ENCODE data around the gene NAA20.

The NAA20 gene, protein sequence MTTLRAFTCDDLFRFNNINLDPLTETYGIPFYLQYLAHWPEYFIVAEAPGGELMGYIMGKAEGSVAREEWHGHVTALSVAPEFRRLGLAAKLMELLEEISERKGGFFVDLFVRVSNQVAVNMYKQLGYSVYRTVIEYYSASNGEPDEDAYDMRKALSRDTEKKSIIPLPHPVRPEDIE

DNA sequence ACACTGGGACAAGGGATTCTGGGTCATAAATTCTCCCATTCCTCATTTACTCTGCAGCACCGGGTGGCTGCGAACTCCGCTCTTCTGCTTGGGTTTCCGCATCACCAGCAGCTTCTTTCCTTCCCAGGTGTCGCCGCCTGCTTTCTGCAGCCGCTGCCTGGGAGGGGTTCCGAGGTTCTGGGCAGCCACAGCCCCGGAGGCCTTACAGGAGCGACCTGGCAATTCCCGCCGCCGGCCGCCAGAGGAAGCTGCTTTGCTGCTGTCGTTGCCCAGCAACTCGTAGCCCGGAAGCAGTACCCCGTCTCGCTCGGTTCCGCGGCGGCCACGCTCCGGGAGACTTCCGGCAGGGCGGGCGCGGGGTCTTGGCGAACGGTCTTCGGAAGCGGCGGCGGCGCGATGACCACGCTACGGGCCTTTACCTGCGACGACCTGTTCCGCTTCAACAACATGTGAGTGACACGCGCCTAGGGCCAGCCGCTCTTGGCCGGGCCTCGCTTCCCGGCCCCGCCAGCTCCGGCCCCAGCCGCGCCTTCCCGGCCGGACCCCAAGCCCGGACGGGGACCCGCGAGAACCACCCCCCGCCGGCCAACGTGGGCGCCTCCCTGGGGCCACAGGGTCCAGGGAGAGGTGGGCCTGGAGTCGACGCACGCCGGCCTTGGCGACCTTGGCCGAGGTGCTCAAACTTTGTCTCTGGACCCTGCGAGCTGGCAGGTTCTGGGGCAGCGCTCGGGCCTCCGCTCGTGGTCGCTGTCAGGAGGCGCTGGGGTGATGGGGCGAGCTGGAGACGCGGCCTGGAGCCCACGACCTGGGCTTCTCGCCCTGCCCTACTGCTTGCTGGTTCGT is at the start of gene NAA20:
TSS of gene NAA20 (plus strand) at position 362 of the 843 bp plus-strand sequence. CDS start at position 397, 35 bp downstream.
- peak; percentile 99 for ATAC-seq

DNA sequence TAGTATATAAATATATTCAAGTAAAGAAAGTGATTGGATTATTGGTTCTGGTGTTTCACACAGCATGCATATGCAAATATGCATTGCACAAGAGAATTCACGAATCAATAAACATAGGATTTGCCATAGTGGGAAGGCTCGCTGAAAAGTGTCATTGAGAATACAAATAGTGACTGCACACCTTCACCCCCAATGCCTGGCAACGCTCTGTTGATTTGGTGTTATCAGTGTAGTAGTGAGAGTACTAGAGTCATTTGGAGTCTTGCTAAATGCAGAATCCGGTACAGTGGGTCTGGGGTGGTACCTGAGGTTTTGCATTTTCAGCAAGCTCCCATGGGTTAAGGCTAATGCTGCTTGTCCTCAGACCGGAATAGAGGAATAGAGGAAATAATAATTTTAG is 49.7 kb upstream of the NAA20 start:
- ATAC-seq = no peak

DNA sequence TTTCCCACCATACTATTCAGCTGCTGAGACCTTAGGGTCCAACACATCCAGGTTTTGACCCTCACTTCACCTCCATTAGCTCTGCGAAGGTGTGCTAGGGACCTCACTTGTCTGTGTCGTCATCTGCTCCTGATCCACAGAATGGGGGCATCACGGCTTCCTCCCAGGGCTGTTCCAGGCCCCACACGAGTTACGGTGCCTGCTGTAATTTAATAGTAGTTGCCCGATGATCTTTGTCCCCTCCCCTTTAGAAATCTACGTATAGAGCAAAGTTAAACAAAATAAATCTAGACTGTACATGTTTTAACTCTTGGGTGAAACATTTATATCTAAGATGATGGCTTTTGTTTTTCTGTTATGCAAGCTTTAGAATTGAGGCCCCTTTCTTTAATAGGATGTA is 49.1 kb upstream of the NAA20 start:
- no peak for ATAC-seq

DNA sequence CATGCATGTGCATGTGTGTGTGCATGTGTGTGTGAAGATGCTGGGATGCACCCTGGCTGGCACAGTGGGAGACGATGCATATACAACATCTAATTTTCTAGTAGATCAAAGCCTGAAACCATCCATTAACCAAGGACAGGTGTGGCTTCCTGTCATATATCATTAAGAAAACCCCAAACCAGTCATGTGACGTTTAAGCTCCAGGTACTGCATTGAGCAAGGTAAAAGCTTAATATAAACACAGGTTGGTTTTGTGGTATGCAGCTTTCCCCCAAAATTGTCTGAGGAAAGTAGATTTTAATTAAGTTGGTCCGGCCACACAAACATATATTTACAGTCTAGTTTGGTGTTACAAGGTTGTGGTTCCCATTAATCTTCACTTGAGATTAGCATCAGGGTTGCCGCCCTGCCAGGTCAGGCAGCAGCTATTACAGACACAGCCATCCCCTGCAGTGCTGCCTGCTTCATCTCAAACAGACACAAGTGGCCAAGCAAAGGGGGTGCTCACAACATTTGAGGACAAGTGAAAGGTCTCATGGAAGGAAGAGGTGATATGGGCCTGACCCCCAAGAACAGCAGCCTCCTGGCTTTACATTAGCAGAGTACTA is 48.6 kb upstream of the NAA20 start:
- ATAC-seq = no peak

DNA sequence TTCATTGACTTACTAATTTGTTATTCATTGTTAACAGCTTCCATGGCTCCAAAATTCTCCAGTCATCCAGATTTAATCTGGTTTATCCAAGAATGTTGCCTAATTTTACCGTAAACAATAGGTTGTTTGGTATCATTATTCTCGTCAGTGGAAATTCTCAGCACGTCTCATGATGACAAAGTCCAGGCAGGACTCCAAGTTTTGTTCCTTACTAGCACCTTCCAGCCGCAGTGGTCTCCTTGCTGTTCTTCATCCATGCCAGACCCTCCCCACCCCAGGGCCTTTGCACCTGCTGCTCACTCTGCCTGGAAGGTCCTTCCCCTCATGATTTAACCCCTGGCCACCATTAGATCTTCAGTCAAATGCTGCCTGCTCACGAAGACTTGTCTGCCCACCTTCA is 48.1 kb upstream of the NAA20 start:
- no peak for ATAC-seq

DNA sequence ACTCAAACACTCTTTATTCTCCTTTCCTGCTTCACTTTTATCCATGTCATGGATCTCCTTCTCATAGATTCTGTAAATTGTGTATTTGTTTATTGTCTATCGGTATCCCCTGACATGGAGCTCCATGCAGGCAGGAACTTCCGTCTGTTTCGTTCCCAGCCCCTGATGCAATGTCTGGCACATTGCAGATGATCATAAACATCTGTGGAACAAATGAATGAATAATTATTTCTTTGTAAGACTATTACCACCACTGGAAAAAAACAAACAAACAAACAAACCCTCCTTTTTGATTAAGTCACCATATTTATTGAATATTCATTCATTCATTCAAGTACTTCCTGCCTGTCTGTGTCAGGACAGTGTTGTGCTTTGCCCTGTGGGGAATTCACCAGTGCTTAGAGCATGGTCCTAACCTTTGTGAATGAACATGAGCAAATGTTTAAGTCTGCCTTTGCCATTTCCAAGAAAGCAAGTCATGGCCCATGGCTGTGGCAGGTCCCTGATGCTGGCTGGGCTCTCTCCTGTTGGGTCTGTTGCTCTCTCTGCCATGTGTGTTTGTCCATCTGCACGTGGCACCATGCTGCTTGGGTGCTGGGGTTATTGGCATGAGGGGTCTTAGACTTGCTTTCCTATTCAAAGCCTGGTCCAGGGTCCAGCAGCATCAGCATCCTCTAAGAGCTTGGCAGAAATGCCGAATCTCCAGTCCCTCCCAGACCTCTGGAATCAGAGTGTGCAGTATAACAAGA is 47.5 kb upstream of the NAA20 start:
- ATAC-seq = no peak

DNA sequence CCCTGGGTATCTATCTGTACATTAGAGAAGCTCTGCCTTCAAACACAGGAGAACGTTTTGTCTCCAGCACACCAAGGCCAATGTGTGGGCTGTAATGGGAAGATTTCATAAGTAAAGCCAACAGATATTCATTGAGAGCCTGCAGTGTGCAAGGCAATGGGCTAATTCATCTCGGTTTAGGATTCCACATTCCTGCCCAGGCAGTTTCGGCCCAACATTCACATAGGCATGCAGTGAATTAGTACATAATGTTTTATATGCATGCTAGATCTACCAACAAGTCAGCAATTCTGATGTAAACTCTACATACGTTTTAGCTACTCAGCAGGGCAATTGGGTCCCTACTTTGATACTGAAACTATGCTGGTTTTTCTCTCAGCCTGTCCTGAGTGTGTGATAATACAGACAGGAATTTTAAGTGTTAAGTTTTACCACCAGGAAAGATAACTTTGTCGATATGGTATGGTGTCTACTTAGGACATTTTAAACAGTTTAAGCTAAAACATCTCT is 46.9 kb upstream of the NAA20 start:
- no peak for ATAC-seq

DNA sequence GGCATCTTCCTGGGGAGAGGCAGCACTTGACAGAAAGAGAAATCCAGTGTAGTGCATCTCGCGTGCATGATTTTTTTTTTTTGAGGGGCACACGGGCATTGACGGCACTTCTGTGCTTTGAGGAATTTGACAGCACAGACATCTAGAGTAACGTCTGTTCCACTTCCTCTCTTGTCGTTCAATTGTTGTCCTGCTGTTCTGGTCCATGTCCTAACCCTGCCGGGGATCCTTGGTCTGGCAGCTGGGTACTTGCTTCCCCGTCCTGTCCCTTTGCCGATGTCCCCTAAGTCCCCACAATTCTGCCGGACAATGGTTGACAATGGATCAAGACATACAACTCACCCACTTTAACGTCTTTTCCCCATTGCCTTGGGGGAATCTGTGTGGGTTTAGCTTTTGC is 46.0 kb upstream of the NAA20 start:
- no peak for ATAC-seq

DNA sequence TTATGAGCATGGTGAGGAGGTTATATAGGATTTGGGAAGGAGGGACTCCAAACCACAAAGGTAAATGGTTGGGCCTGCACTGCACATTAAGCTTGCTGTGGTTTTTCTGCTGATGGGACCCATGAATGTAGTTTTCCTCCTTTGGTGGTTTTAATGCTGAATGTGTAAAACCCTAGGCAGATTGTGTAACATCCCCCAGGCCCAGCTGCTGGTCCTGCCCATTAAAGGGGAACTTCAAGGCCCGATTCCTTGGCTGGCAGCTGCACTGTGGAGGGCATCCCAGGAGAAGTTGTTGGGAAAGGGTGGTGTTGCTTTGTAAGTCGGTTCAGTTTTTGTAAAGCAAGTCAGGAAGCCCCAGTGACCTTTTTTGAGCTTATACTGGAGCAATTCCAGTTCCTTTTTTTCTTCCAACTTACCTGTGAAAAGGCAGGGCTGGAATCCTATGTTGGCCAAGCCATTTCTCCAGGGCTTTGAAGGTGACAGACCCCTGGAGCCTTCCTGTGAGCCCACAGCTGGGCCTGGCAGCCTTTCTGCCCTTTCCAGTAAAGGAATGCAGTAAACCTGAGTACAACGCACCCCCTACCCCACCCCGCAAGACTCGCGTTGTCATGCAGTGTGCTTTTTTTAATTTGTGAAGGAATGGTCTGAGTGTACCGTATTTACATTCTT is 43.1 kb upstream of the NAA20 start:
- ATAC-seq = no peak

DNA sequence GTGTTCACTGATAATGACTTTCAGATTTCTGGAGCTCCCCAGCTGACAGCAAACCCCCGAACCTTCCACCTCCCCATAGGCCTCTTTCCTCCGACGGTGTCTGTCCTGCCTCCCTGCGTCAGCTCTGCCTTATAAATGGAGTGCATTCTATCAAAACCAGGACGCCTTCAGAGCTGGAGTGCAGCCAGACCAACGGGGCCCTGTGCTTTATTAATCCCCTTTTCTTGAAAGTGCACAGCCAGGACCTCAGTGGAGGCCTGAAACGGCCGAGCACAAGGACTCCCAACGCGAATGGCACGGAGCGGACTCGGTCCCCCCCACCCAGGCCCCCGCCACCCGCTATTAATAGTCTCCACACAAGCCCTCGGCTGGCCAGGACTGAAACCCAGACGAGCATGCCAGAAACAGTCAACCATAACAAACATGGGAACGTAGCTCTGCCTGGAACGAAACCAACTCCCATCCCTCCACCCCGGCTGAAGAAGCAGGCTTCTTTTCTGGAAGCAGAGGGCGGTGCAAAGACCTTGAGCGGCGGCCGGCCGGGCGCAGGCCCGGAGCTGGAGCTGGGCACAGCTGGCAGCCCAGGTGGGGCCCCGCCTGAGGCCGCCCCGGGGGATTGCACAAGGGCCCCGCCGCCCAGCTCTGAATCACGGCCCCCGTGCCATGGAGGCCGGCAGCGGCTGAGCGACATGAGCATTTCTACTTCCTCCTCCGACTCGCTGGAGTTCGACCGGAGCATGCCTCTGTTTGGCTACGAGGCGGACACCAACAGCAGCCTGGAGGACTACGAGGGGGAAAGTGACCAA is 42.3 kb upstream of the NAA20 start:
- no peak for ATAC-seq

DNA sequence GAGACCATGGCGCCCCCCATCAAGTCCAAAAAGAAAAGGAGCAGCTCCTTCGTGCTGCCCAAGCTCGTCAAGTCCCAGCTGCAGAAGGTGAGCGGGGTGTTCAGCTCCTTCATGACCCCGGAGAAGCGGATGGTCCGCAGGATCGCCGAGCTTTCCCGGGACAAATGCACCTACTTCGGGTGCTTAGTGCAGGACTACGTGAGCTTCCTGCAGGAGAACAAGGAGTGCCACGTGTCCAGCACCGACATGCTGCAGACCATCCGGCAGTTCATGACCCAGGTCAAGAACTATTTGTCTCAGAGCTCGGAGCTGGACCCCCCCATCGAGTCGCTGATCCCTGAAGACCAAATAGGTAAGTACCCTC is 41.7 kb upstream of the NAA20 start:
- no peak for ATAC-seq

DNA sequence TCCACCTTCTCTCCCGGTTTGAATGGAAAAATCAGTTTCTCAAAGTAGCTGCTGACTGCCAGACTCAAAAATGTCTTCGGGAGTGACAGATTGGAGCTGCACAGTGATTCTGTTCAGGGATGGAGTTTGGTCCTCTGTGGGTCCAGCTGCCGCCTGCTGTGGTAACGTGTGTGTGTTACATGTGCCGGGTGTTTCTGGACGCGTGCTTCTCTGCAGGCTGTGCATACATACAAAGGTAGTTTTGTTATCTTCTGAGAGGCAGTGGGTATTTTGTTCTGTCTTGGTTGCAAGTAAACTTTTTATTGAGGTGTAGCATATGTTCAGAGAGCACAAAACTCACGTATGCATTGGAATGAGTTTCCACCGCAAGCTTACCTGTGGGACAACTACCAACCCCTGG is 41.3 kb upstream of the NAA20 start:
- no peak for ATAC-seq

DNA sequence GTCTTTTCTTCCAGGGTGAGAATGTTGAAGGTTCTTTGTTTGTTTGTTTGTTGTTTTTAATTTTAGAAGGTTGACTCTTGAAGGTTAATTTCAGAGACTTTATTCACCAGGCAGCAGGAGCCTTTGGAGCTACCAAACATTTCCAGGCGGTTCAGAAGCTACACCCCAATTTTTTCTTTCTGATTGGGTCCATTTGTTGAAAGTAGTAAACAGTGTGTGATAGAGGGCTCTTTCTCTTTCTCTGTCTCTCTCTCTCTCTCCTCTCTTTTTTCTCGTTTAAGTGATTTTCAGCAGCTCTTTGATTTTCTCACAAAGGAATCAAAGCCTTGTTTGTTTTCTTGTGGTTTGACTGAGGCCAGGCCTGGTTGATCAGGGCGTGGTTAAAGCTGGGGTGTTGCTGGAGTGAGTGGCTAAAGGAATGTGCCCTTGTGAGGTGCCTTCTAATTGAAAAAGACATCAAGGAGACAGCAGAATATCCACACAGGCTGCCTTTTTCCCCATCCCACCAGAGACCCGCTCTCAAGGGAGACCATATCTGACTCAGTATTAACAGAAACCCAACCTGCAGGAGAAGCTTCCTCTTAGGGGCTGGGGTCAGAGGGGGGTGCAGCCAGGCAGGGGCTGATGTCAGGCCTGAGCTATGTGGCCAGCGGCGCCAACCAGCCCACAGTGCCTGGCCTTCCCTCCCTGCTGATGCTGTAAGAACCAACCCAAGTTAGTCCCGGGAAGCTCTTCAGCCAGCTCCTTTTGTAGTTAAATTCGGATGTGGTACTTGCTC is 40.4 kb upstream of the NAA20 start:
- no peak for ATAC-seq

DNA sequence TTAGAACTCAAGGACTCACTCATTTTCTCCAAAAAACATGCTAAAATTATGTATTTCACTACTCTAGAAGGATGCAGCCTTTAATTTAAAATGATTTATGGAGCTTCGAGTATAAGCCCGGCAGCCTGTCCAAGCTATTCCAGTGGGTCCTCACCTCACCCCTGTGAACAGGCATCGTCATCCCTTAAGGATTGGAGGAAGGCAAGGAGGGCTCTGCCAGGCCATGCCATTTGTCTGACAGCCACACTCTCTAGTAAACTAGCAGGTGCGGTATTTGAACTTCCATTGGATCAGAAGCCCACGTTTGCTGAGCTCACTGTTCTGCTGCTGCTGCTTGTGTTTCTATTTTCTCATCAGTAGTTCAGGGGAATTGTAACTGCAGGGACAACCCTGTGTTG is 39.8 kb upstream of the NAA20 start:
- ATAC-seq = no peak

DNA sequence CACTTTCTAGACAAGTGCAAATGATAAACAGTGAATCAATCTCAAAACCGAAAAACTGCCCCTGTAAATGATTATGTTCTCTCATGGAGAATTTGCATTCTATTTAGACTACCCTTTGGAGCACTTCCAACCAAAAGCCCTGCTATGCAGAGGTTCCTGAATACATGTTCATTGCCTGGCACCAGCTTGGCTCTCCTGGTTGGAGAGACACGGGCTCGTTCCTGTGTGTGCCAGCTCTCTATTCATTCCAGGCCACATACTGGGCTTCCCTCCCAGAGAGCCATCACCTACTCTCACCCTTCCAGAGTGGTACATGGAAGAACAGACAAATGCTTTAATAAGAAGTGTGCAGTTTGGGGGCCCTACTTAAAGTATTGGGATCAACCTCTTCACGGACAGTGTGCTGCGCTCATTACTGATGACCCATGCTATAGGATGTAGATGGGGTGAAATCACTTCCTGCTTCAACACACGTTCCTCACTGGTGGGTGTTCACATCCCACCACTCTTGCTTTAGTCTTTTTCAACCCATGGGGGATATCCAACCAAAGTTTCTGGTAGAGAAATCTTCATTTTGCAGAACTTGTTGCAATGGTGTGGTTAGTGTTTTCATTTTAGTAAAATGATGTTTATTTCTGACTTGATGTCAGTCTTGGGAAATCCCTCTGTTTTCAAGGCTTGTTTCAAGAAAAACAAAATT is 38.5 kb upstream of the NAA20 start:
- no peak for ATAC-seq

DNA sequence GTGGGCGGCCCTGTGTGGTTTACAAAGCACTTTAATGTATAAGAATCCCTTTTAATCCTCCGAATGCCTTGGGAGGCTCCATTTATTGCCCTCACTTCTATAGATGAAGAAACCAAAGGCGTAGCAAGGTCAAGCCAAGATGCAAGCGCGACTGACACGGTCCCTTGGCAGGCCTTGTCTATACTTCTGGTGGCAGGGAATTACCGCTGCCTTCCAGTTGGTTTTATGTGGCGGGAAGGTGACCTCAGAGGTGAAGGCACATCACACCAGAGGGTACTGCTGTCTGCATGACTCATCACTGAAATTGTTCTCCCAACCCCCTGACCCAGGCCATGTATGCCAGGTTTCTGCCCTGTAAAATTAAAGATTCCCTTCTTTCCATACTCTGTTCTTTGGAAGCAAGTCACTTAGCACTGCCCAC is 36.1 kb upstream of the NAA20 start:
- ATAC-seq = no peak

DNA sequence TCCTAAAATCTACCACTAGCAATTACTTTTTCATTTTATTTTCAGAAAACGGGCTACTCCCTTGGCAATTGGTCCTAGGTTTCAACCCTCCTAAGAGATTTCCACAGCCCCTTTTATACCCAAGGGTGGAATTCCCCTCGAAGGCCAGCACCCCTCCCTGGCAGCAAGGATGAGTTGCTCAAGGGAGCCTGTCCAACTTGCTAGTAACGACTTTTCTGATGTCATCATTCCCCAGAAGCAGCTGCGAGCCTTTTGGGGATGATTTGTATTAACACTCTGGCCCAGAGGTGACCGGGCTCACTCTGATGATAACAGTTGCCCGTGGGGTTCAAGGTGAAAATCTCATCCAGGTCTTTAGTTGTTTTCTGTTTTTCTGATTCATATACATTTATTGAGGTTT is 30.7 kb upstream of the NAA20 start:
- ATAC-seq = no peak

DNA sequence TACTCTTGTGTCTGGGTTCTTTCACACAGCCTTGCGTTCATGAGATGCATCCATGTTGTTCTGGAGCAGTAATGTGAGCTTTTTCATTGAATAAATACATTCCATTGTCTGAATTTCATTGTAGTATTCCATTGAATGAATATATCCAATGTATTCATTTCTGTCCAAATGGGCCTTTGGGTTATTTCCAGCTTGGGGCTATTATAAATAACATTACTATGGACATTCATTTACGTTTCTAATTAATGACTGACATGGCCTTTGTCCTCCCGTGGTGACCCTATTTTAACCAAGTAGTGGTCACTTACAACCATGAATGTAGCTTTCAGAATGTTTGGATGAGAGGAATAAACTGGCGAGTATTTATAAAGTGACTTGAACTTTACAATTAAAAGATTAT is 30.1 kb upstream of the NAA20 start:
- no peak for ATAC-seq

DNA sequence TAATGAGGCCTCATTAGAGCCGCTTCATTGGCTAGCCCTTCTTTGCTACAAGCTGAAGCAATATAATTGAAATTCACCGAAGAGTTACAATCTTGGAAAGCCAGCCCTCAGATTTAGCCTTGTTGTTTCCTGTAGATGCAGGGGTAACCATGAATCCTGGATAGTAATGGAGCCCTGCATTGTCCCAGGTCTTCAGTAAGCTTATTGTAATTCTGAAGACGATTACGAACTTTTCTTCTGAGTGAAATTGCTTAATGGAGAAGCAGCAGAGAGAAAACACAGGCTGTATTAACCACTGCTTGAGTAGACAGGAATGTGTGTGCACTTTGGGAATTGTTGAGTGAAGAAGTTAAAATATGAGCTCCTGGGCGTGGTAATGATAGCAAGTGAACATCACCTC is 26.3 kb upstream of the NAA20 start:
- ATAC-seq = no peak

DNA sequence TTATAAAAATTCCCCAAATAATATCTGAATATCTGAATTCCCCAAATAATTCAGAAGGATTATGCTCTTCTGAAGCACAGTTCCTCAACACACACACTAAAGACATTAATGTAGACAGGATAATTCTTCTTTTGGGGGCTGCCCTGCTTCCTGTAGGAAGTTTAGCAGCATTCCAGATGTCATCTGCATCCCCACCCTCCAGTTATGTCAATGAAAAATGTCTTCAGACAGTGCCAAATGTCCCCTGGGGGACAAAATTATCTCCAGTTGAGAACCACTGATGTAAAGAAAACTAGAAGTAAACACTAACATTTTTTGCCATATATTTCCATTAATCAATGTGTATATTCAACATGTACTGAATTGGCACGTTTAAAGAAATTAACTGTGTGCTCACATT is 25.9 kb upstream of the NAA20 start:
- ATAC-seq = no peak
